Stimulated activated CD8-positive, alpha-beta memory T cell treated with anti-CD3 and anti-CD28 coated beads, Interleukin-7, amount 100 ng/mL, for 48 hours (primary cell): ENCODE results near the gene TRIM28.
"Not testable (repeated sequence)": the region's sequence is repeated elsewhere in the genome, so short reads cannot be mapped to it uniquely, and the experiment has no call there.

ENCODE experiments used
- DNase-seq, 2 donors: peaks; one replicate each; pipeline ENCODE4 v3.0.0-alpha.2; 2020; ENCODE audit warnings: low read depth in 1 of 2; ENCODE audit errors: extremely low read depth in 1 of 2

TRIM28 gene

GRCh38 chr19:58543826-58544590 is at the start of gene TRIM28:
TRIM28 (plus strand) TSS chr19:58544064; CDS start chr19:58544758, 694 bp downstream.
- peak; percentile 99 to 100 for DNase-seq

- DNase-seq: no peak
Measured at GRCh38 chr19:58497634-58498170, 46.2 kb upstream of the TRIM28 start.

GRCh38 chr19:58498316-58499020 is 45.4 kb upstream of the TRIM28 start:
- DNase-seq: no peak

DNA sequence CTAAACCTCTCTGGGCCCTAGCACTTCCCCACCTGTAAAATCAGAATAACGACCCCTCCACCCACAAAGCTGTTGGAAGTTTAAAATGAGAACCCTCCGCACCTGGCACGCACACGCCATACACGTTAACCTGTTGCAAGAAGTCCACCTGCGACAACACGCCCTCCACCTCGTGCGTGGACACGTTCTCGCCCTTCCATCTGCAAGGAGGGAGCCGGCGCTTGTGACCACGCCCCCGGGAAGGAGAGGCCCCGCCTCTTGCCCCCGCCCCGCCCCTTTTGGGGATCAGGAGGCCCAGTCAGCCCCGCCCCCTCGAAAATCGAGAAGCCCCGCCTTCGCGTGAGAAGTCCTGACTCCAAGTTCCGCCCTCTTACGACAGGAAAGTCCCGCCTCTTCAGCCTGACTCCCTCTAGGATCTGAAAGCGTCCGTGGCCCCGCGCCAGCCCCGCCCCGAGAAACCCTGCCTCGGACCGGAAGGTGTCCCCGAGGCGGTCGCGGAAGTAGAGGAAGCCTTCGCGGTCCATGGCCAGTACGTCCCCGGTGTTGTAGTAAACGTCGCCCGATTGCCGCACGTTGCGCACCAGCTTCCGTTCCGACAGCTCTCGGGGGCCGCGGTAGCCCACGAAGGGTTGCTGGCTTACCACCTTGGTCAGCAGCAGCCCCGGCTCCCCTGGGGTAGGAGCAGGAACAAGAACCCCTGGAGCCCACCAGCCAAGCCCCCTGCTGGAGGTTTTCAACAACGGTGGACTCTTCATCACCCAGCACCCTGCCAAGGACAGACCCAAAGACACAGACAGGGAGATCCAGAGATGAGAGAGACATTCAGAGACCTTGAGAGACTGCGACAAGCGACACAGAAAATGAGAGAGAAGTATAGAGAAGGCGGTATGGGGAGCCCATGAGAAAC is 44.6 kb upstream of the TRIM28 start:
- DNase-seq: peak; percentile 97 to 100

DNA sequence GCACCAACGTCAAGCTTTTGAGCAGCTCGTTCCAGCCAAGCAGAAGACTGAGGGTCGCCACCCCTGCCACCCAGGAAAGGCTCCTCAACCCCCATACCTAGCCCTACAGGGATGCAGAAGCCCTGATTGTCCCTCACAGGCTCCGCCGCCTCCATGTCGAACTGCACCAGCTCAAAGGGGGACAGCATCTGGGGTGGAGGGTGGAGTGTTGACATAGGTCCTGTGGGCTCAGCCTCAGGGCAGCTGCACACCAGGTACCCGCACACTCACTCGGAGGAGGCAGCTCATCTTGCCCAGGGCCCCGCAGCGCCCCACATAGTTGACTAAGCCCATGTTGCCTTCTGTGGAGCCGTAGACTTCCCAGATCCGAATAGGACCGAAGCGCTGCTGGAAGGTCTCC is 43.6 kb upstream of the TRIM28 start:
- DNase-seq: no peak

- DNase-seq: not testable (repeated sequence)
Measured at GRCh38 chr19:58507602-58508223, 36.2 kb upstream of the TRIM28 start.

- DNase-seq: no peak
Measured at GRCh38 chr19:58509731-58510083, 34.2 kb upstream of the TRIM28 start.

GRCh38 chr19:58510084-58510862 is 33.6 kb upstream of the TRIM28 start:
- DNase-seq: no peak

GRCh38 chr19:58511353-58512208 is 32.3 kb upstream of the TRIM28 start, which contains the start of gene SLC27A5:
SLC27A5 (minus strand) TSS chr19:58511992; CDS start chr19:58511955, 37 bp downstream.
- no peak for DNase-seq

- DNase-seq: no peak
Measured at GRCh38 chr19:58513213-58513693, 30.6 kb upstream of the TRIM28 start.

DNA sequence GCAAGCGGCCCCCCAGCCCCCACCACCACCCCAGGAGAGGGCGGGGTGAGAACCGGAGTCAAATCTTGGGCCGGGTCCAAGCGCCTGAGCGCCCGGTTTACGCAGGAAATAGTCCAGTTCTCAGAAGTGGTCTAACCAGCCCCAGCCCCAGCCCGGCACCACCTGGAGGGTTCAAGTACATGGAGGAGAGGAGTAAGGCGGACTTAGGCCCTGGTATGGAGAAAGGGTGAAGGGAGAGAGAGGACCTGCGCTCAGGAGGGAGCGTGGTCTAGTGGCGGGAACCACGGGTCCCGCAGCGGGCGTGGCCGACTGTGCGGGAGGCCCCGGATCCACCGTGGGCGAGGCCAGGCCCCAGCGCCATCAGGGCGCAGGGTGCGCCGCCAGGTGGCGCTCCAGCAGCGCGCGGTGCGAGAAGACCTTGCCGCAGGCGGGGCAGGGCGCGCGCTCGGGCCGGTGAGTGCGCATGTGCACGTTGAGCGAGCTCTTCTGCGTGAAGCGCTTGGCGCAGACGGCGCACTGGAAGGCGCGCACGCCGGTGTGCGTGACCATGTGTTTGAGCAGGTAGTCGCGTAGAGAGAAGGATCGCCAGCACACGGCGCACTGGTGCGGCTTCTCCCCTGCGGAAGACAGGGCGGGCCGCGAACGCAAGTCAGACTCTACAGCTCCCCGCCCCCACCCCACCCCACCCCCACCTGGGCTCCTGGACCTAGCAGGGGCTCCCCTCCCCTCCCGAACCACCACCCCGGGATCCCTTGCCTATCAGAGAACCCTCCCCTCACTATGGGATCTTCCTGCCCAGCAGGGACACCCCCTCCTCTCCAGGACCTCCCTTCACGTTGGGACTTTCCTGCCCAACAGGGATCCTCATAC is 29.9 kb upstream of the TRIM28 start:
- peak; percentile 91 to 95 for DNase-seq

DNA sequence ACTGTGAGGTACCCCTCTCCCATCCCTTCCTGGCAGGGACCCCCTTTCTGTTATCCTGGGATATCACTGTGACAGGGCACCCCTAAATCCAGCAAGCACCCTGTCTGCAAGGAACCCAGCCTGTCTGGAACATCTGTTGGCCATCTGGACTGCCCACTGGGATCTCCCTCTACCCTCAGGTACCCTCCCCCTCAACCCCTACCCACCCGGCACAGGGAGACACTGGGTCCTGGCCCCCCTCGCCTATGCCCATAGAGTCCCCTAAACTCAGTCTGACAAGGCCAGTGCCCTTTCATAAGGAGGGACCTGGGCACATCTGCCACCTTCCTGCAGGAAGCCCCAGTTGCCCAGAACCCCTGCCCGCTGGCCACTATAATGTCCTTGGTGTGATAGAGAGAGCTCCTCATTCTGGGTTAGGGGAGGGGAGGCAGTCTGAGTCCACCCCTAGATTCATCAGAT is 29.3 kb upstream of the TRIM28 start:
- DNase-seq: no peak

GRCh38 chr19:58515259-58515658 is 28.6 kb upstream of the TRIM28 start:
- DNase-seq: no peak

- no peak for DNase-seq
Measured at GRCh38 chr19:58516246-58516836, 27.5 kb upstream of the TRIM28 start.

GRCh38 chr19:58516964-58517833 is 26.7 kb upstream of the TRIM28 start:
- no peak for DNase-seq
